Measurements from ENCODE around the gene ACBD4. TPM values are rescaled to one million over a fixed set of nuclear protein-coding genes. Genes with fewer than 3 reads are reported as not detected.
"Not testable (repeated sequence)": the region's sequence is repeated elsewhere in the genome, so short reads cannot be mapped to it uniquely, and the experiment has no call there.

The ACBD4 gene
- total RNA-seq, 1 donor from 2014 or later, result 0.72 TPM

DNA sequence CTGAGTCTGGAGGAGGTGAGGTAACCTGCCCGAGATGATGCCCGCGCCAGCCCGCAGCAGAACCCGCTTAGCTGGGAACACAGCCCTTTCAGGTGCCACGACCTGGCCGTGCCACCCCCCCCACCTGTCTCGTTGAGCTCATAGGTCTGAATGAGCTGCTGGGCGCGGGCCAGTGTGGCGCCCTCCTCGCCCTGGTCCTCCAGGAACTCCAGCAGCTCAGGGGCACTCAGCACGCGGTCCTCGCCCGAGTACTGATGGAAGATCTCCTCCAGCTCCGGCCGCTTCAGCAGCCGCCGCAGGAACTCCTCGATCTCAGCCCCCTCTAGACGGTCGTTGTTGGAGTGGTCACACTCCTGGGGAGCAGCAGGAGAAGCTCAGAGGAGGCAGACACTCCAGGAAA lies 16.8 kb upstream of the ACBD4 start:
- DNase-seq (ENCODE audit: low spot score), result no peak

DNA sequence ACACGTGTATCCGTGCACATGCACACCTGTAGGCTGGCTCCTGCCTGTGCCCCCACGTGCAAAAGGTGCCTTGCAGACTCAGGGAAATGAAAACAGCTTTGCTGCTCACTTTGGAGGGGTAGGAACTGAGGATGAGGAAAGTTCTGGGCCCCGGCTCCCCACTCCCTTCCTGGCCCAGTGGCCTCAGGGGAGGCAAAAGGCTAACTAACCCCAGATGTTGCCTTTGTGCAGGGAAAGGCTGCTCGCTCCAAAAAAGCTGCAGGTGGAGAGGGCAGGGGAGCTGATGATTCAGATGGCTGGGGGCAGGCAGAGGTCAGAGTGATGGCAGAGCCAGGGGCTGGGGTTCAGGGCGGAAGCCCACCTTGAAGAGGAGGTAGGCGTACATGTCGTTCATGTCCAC lies 15.5 kb upstream of the ACBD4 start:
- no peak for DNase-seq (ENCODE audit: low spot score)

- no peak for DNase-seq (ENCODE audit: low spot score)
These were observed 14.9 kb upstream of the ACBD4 start for GRCh38 chr17:45120558-45120957.

DNA sequence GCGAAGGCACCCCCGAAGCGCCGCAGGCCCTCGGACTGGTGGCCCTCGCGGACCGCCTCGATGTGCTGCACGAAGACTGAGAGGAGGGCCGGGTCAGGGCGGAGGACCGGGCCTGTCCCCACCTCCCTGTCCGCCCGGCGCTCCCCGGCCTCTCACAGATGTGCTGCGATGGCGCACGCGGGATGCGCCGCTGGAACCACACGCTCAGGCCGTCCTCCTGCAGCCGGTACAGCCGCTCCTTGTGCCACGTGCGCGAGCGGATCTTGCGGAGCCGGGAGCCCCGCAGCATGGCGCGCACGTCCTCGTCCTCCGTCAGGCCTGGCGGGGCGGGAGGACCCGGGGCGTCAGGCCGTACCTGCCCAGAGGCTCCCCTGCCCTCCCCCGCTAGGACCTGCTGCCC lies 14.4 kb upstream of the ACBD4 start:
- DNase-seq (ENCODE audit: low spot score), result no peak

- no peak for DNase-seq (ENCODE audit: low spot score)
These were observed 12.3 kb upstream of the ACBD4 start for GRCh38 chr17:45123076-45123770.

GRCh38 chr17:45123930-45124796 lies 11.3 kb upstream of the ACBD4 start:
- peak; percentile 87 for DNase-seq (ENCODE audit: low spot score)

DNA sequence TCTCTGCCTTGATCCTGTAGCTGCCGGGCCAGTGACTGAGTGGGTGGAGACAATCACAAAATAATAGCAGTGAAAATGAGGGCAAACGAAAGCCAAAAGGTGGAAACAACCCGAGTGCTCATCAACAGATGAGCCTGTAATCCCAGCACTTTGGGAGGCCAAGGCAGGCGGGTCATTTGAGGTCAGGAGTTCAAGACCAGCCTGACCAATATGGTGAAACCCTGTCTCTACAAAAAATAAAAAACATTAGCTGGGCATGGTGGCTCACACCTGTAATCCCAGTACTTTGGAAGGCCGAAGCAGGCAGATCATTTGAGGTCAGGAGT lies 10.7 kb upstream of the ACBD4 start:
- DNase-seq (ENCODE audit: low spot score), result not testable (repeated sequence)

DNA sequence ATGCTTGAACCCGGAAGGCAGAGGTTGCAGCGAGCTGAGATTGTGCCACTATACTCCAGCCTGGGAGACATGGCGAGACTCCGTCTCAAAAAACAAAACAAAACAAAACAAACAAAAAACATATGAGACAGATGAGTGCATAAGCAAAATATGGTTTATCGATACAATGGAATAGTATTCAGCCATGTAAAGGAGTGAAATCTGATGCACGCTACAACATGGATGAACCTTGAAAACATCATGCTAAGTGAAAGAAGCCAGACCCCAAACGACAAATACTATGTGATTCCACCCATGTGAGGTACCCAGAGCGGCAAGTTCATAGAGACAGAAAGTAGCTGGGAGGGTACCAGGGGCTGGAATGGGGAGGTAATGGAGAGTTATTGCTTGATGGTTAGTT lies 10.0 kb upstream of the ACBD4 start:
- DNase-seq (ENCODE audit: low spot score), result no peak

GRCh38 chr17:45127207-45127547 lies 8.3 kb upstream of the ACBD4 start:
- DNase-seq (ENCODE audit: low spot score), result no peak

- DNase-seq (ENCODE audit: low spot score), result peak; percentile 69
These were observed 7.8 kb upstream of the ACBD4 start for GRCh38 chr17:45127548-45128300.

- no peak for DNase-seq (ENCODE audit: low spot score)
These were observed 7.2 kb upstream of the ACBD4 start for GRCh38 chr17:45128331-45128730.

DNA sequence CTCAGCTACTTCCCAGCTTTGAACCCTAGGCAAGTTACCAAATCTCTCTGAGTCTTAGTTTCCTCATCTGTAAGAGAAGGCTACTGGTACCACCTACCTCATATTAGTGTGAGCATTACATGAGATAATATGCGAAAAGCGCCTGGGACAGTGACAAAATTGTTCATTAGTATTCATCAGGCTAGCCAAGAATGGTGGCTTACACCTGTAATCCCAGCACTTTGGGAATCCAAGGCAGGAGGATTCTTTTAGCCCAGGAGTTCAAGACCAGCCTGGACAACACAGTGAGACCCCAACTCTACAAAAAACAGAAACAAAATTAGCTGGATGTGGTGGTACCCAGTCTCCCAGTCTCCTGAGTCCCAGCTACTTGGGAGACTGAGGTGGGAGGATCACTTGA lies 6.5 kb upstream of the ACBD4 start:
- no peak for DNase-seq (ENCODE audit: low spot score)

- DNase-seq (ENCODE audit: low spot score), result peak; percentile 75
These were observed 6.0 kb upstream of the ACBD4 start for GRCh38 chr17:45129426-45129939.

GRCh38 chr17:45129940-45130680 lies 5.4 kb upstream of the ACBD4 start:
- DNase-seq (ENCODE audit: low spot score), result no peak

DNA sequence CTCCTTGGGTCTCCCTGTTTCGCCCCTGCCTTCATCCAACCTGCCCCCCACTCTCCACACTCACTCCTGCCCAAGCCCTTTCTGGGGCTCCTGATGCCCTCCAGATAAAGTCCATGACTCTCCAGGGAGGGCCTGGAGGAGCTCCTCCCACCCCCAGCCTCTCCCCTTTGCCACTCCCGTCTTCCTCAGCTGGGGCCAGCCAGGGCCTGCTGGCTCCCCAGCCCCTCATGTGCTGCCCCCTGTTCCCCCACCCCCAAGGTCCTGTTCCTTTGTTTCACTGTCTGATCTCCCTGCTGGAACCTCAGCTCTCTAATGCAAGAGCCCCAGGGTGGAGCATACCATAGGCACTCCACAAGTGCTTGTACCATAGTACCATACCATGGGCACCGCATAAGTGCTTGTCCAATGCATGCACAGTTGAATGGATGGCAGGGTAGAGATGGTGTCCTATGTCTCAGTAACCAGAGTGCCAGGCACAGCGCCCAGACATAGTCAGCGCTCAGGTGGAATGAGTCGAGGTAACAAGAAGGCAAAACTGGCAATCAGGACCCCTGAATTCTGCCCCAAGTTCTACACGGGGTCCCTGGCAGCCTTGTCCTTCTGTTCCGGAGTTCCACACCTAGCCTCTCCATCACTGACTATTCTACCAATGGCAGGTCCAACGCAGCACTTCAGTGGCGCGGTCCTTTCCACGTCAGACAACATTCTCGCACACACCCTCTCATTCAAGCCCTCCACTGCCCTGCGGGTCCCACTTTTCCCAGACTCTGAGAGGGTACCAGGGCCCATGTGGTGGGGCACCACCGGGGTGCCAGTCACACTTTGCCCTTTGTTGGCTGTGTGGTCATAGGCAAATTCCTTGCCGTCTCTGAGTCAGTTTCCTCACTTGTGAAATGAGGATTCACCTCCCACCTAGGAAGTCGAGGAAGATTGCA lies 4.5 kb upstream of the ACBD4 start:
- DNase-seq (ENCODE audit: low spot score), result no peak

DNA sequence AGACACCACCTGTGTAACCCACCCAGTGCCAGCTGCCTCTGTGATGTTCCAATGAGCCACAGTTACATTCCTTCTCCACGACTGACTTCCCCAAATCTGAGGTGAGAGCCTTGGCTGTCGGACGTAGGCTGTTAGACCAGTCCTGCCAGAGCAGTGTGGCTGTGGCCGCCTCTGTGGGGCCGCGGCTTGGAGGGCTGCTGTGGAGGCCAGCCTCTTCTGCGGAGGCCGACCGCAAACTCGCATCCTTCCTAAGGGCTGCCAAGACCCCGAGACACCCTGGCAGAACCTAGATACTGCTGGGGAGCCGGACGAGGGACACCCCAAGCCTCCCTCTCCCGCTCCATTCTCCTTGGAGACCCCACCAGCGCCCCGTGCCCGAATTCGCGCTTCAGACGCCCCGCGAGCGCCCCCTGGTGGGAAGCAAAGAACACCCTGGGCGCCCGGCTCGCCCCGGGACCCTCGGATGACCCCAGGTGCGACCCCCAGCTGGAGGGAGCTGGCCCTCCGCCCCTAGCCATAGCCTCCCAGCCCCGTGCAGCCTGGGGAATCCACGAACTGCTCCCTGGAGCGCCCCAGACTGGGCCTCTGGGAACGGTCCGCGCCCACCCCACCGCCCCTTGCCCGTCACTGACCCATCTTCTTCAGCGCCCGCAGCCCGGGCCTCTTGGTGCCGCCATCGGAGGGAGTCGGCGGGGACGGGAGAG lies 3.7 kb upstream of the ACBD4 start:
- DNase-seq (ENCODE audit: low spot score), result peak; percentile 49

- no peak for DNase-seq (ENCODE audit: low spot score)
These were observed 3.2 kb upstream of the ACBD4 start, which contains the start of gene PLCD3 for GRCh38 chr17:45132320-45132571. Gene PLCD3, minus strand, starts transcription at chr17:45132515. Its CDS starts 105 bp downstream, at chr17:45132410.

DNA sequence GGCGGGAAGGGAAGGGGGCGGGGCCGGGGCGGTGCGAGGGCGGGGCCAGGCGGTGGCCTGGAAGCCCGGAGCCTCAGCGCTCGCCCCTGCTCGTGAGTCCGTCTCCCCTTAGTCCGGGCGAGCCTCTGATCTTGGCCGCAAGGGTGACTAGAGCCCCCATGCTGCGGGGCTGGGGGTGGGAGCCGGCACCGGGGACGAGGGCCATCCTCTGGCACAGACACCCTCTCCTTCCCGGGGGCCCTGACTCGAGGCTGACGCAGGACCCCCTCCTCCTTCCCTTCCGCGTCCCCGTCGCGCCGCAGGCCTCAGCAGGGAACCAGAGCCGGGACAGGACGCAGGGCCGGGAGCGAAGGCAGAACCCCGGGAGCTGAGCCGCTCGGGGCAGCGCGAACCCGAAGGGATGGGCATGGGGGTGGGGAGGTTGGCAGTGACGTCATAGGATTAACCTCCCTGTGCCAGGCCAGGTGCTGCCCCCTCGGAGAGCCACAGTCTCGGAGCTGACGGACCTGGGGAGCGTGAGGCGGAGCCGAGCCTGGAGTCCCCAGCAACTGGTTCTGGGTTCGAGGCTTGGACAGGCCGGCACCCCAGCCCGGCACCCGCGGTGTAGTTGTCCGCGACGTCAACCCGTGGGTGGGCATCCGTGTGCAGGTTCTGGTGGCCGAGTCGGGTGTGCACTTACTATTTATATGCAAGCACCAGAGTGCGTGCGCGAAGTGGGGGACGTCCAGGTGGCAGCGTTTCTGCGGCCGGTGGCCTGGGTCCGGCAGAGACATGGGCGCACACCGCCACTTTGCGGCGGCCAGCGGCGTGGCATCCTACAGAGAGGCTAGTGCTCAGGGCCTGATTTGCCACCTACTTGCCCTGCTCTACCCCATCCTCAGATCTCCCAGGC lies 2.7 kb upstream of the ACBD4 start:
- DNase-seq (ENCODE audit: low spot score), result peak; percentile 80
